GM06990 (cell line): Measurements from ENCODE around the gene EPB41L4A.

Source experiments
- DNase-seq: peaks from one replicate; pipeline ENCODE4 v3.0.0-alpha.2; 2011; ENCODE audit not compliant: insufficient read length; ENCODE audit errors: extremely low read depth
- H3K27me3 ChIP-seq: replicated peaks from 2 replicates; pipeline ENCODE4 v1.6.0; 2011; ENCODE audit warnings: low read length; ENCODE audit not compliant: control insufficient read depth, insufficient read depth
- H3K36me3 ChIP-seq: 2 replicates; pipeline ENCODE4 v1.5.1; 2011; ENCODE audit warnings: low read length; ENCODE audit not compliant: control insufficient read depth, insufficient read depth
- H3K4me3 ChIP-seq: replicated peaks from 2 replicates; pipeline ENCODE4 v1.5.1; 2011; ENCODE audit warnings: low read depth, mild to moderate bottlenecking, control low read depth, low read length
- TF ChIP-seq, protein P1 (sequence below): IDR thresholded peaks from 2 replicates; pipeline ENCODE4 v1.5.1; 2011; ENCODE audit warnings: low read length, control low read depth, mild to moderate bottlenecking, inconsistent platforms; ENCODE audit not compliant: insufficient read depth, poor library complexity, severe bottlenecking

EPB41L4A gene

GRCh38 chr5:112257976-112258375, 161.1 kb downstream of the EPB41L4A start:
- H3K36me3 ChIP-seq, result no peaks in the 10 kb centered on the region
- no peaks in the 10 kb centered on the region; the same call in 1 of the 2 replicates for H3K27me3 ChIP-seq
- no peak for DNase-seq
- TF ChIP-seq, protein P1, sequence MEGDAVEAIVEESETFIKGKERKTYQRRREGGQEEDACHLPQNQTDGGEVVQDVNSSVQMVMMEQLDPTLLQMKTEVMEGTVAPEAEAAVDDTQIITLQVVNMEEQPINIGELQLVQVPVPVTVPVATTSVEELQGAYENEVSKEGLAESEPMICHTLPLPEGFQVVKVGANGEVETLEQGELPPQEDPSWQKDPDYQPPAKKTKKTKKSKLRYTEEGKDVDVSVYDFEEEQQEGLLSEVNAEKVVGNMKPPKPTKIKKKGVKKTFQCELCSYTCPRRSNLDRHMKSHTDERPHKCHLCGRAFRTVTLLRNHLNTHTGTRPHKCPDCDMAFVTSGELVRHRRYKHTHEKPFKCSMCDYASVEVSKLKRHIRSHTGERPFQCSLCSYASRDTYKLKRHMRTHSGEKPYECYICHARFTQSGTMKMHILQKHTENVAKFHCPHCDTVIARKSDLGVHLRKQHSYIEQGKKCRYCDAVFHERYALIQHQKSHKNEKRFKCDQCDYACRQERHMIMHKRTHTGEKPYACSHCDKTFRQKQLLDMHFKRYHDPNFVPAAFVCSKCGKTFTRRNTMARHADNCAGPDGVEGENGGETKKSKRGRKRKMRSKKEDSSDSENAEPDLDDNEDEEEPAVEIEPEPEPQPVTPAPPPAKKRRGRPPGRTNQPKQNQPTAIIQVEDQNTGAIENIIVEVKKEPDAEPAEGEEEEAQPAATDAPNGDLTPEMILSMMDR, result no peak
- no peak overlapping the region for H3K4me3 ChIP-seq

GRCh38 chr5:112257005-112257404, 162.1 kb downstream of the EPB41L4A start:
- TF ChIP-seq, protein P1, result no peak

DNA sequence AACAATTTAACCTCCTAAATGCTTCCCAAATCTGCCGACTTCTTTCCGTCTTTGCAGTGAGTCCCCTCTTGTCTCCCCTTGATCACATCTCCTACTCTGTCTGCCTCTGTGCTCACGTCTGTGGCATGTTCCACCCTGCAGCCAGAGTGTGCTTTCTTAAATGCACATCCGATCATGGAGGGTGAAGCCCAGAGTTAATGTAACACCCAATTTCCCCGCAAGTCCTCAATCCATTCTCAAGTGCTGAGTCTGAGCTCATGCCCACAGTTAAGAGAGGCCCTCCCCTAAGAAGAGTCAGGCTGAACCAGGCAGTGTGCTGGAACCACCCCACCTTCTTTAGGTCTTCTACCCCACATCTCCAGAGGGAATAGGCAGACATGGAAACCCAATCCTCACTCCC, 164.8 kb downstream of the EPB41L4A start:
- no peak overlapping the region for H3K4me3 ChIP-seq
- H3K27me3 ChIP-seq, result no peaks in the 10 kb centered on the region; the same call in 1 of the 2 replicates
- TF ChIP-seq, protein P1, result no peak
- no peak for DNase-seq
- no peaks in the 10 kb centered on the region for H3K36me3 ChIP-seq

More at GRCh38 chr5:112257005-112257404, 162.1 kb downstream of the EPB41L4A start:
- Histone ChIP-seq H3K36me3 (no peaks in the 10 kb centered on the region), H3K27me3 (no peaks in the 10 kb centered on the region; the same call in 1 of the 2 replicates), H3K4me3 (no peak overlapping the region)
- DNase-seq, result no peak

GRCh38 chr5:112253478-112254250, 165.4 kb downstream of the EPB41L4A start:
- no peak for DNase-seq
- H3K36me3 ChIP-seq, result no peaks in the 10 kb centered on the region
- H3K27me3 ChIP-seq, result no peaks in the 10 kb centered on the region; the same call in 1 of the 2 replicates
- TF ChIP-seq, protein P1, result no peak
- no peak overlapping the region for H3K4me3 ChIP-seq

DNA sequence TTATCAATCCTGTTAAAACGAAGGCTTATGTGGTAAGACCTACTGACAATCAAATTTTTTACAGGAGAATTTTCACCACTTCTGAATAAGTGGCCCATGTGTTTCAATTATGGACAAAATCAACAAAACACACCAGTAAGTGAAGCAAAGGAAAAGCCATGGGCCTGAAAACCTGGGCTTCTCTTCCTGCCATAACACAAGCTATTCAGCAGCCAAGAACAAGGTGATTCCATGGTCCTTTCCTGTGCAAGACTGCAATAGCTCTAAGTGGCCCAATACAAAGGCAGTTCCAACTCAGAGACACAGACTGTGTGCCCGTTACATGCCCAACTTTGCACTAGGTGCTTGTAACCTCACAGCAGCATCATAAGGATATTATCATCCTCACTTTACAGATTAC, 168.5 kb downstream of the EPB41L4A start:
- DNase-seq, result no peak
- TF ChIP-seq, protein P1, result no peak
- no peaks in the 10 kb centered on the region for H3K36me3 ChIP-seq
- H3K4me3 ChIP-seq, result no peak overlapping the region
- H3K27me3 ChIP-seq, result no peaks in the 10 kb centered on the region; the same call in 1 of the 2 replicates
